Measurements from ENCODE around the gene RBMS2.

DNA sequence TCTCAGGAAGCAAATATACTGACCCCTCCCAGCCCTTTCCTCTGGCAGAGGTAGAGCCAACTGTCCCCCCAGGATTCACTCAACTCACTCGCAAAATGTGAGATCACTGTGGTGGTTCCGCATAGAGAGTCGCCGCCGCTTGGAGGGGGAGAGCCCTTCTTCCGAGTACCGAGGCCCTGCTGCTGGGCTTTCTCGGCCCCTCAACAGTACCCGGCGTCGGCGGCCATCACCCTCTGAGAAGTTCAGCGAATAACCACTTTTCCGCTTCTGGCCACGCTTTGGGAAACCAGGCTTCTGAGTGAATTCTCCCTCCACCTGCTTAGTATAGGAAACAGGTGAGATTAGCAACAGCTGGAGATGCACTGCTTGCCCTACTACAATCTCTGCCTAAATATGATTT, 77.4 kb downstream of the RBMS2 start:
- TF ChIP-seq POLR2A (IDR thresholded peaks at IDR 0.05) = no peak
- TF ChIP-seq, protein P1, sequence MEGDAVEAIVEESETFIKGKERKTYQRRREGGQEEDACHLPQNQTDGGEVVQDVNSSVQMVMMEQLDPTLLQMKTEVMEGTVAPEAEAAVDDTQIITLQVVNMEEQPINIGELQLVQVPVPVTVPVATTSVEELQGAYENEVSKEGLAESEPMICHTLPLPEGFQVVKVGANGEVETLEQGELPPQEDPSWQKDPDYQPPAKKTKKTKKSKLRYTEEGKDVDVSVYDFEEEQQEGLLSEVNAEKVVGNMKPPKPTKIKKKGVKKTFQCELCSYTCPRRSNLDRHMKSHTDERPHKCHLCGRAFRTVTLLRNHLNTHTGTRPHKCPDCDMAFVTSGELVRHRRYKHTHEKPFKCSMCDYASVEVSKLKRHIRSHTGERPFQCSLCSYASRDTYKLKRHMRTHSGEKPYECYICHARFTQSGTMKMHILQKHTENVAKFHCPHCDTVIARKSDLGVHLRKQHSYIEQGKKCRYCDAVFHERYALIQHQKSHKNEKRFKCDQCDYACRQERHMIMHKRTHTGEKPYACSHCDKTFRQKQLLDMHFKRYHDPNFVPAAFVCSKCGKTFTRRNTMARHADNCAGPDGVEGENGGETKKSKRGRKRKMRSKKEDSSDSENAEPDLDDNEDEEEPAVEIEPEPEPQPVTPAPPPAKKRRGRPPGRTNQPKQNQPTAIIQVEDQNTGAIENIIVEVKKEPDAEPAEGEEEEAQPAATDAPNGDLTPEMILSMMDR (IDR thresholded peaks at IDR 0.05) = no peak
- TF ChIP-seq POLR2AphosphoS5 (IDR thresholded peaks at IDR 0.05) = no peak
